ENCODE results near the gene EMX1.

EMX1 gene

DNA sequence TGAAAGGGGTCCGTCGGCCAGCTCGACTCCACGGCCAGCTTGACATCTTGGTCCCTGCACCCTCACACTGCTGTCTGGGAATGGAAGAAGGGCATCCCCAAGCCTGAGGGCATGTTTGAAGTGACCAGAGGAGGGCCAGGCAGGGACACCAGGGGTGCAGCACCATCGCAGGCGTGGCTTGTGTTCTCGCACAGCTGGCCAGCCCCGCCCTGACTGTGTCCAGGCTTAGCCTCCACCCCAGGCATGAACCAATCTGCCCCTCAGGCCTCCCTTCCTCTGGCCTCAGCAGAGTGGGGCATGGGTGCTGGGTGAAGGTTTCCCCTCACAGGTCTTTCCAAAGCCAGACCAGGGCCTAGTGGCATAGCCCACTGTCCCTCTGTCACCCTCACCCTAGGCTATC lies 25.0 kb downstream of the EMX1 start:
- WGBS, 2 donors (ENCODE audit: extremely low coverage in 2 of 2, insufficient read length in 2 of 2, insufficient replicate concordance in 1 of 2), result no CpG with 5 or more reads among the region's 8 CpGs
- peak overlapping the region; percentile 42 for H3K14ac ChIP-seq (ENCODE audit: low read length)
- no peaks in the 10 kb centered on the region for H3K9me3 ChIP-seq (replicated peaks in 1 of 2; ENCODE audit: control insufficient read depth in 2 of 2, insufficient read depth in 1 of 2, low read depth in 1 of 2, low read length in 2 of 2)

DNA sequence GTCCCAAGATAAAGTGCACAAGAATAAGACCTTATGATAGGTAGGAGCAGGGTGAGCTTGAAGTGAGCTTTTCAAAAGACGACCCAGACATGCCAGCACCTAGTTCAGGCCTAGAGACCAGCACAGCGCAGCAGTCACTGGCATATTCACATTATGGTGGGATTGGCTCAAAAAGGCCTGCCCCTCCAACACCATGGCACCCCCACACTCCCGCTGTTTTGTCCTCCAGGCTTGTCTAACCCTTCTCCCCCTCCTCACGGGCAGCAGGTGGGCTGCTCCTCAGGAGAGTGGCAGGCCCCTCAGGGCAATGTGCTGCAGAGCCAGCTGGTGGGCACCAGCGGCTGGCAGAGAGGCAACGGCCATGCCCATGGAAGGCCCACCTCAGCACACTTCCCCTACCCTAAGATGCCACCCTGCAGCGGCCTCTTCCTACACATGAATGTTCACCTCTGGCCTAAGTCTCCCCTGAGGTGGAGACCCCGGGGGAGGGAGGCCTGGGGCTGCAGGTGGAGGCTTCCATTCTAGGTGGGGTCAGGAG lies 25.6 kb downstream of the EMX1 start:
- Histone ChIP-seq H3K4me1 (ENCODE audit: control insufficient read depth in 2 of 2, insufficient read depth in 1 of 2, low read depth in 1 of 2, low read length in 2 of 2) (peaks cover 0 to 11% of the 10 kb centered on the region in 2 donors), H2BK5ac (ENCODE audit: low read length) (no peak overlapping the region), H3K4ac (ENCODE audit: low read length) (no peak overlapping the region), H4K91ac (ENCODE audit: low read depth, low read length, poor library complexity) (no peak overlapping the region), H3K4me3 (ENCODE audit: low read length in 2 of 2) (no peak overlapping the region), H3K23ac (ENCODE audit: low read depth, low read length, poor library complexity) (no peak overlapping the region), H3K27me3 (ENCODE audit: control insufficient read depth in 3 of 3, insufficient read depth in 3 of 3, low read depth in 1 of 3, low read length in 3 of 3) (peaks cover 0 to 1% (median 0%) of the 10 kb centered on the region in 3 experiments), H2BK12ac (ENCODE audit: low read length) (peak overlapping the region; percentile 36), H3K9me3 (replicated peaks in 1 of 2; ENCODE audit: control insufficient read depth in 2 of 2, insufficient read depth in 1 of 2, low read depth in 1 of 2, low read length in 2 of 2) (no peaks in the 10 kb centered on the region), H3K18ac (ENCODE audit: low read length) (peak overlapping the region; percentile 45), H2AK5ac (ENCODE audit: low read depth, low read length) (peak overlapping the region; percentile 64), H2AFZ (ENCODE audit: low read length) (no peak overlapping the region), H3K79me1 (ENCODE audit: low read depth, low read length) (no peaks in the 10 kb centered on the region), H3K9ac (ENCODE audit: low read depth, low read length, poor library complexity) (no peak overlapping the region), H4K8ac (ENCODE audit: low read depth, low read length) (no peak overlapping the region), H3K27ac (replicated peaks; ENCODE audit: low read length) (no peak overlapping the region), H2BK120ac (ENCODE audit: low read depth, low read length) (no peak overlapping the region), H2BK15ac (ENCODE audit: low read length) (no peak overlapping the region), H3K14ac (ENCODE audit: low read length) (no peak overlapping the region), H3K36me3 (replicated peaks in 1 of 2; ENCODE audit: control insufficient read depth in 2 of 2, insufficient read depth in 2 of 2, low read length in 2 of 2) (no peaks in the 10 kb centered on the region), H3K4me2 (ENCODE audit: insufficient read depth, low read length, poor library complexity, severe bottlenecking) (no peak overlapping the region)
- no peak for DNase-seq (ENCODE audit: low spot score)
- no CpG with 5 or more reads among the region's 8 CpGs for WGBS, 2 donors (ENCODE audit: extremely low coverage in 2 of 2, insufficient read length in 2 of 2, insufficient replicate concordance in 1 of 2)

More for the DNA sequence above, 25.0 kb downstream of the EMX1 start:
- no peak overlapping the region for H2BK15ac ChIP-seq (ENCODE audit: low read length)
- H3K79me1 ChIP-seq (ENCODE audit: low read depth, low read length), result no peaks in the 10 kb centered on the region
- H2BK5ac ChIP-seq (ENCODE audit: low read length), result no peak overlapping the region
- H3K27me3 ChIP-seq (ENCODE audit: control insufficient read depth in 3 of 3, insufficient read depth in 3 of 3, low read depth in 1 of 3, low read length in 3 of 3), result peaks cover 0 to 6% (median 0%) of the 10 kb centered on the region in 3 experiments
- peak overlapping the region; percentile 64 for H2AK5ac ChIP-seq (ENCODE audit: low read depth, low read length)
- peak overlapping the region; percentile 68 for H3K18ac ChIP-seq (ENCODE audit: low read length)
- no peaks in the 10 kb centered on the region for H3K36me3 ChIP-seq (replicated peaks in 1 of 2; ENCODE audit: control insufficient read depth in 2 of 2, insufficient read depth in 2 of 2, low read length in 2 of 2)
- no peak overlapping the region for H3K27ac ChIP-seq (replicated peaks; ENCODE audit: low read length)
- peaks cover 0 to 11% of the 10 kb centered on the region in 2 donors for H3K4me1 ChIP-seq (ENCODE audit: control insufficient read depth in 2 of 2, insufficient read depth in 1 of 2, low read depth in 1 of 2, low read length in 2 of 2)
- no peak overlapping the region for H2AFZ ChIP-seq (ENCODE audit: low read length)
- H3K9ac ChIP-seq (ENCODE audit: low read depth, low read length, poor library complexity), result no peak overlapping the region
- no peak overlapping the region for H3K23ac ChIP-seq (ENCODE audit: low read depth, low read length, poor library complexity)
- no peak overlapping the region for H3K4me3 ChIP-seq (ENCODE audit: low read length in 2 of 2)
- H2BK120ac ChIP-seq (ENCODE audit: low read depth, low read length), result no peak overlapping the region
- H3K4ac ChIP-seq (ENCODE audit: low read length), result no peak overlapping the region
- no peak overlapping the region for H4K8ac ChIP-seq (ENCODE audit: low read depth, low read length)
- no peak overlapping the region for H4K91ac ChIP-seq (ENCODE audit: low read depth, low read length, poor library complexity)
- no peak overlapping the region for H3K4me2 ChIP-seq (ENCODE audit: insufficient read depth, low read length, poor library complexity, severe bottlenecking)
- DNase-seq (ENCODE audit: low spot score), result no peak
- no peak overlapping the region for H2BK12ac ChIP-seq (ENCODE audit: low read length)

DNA sequence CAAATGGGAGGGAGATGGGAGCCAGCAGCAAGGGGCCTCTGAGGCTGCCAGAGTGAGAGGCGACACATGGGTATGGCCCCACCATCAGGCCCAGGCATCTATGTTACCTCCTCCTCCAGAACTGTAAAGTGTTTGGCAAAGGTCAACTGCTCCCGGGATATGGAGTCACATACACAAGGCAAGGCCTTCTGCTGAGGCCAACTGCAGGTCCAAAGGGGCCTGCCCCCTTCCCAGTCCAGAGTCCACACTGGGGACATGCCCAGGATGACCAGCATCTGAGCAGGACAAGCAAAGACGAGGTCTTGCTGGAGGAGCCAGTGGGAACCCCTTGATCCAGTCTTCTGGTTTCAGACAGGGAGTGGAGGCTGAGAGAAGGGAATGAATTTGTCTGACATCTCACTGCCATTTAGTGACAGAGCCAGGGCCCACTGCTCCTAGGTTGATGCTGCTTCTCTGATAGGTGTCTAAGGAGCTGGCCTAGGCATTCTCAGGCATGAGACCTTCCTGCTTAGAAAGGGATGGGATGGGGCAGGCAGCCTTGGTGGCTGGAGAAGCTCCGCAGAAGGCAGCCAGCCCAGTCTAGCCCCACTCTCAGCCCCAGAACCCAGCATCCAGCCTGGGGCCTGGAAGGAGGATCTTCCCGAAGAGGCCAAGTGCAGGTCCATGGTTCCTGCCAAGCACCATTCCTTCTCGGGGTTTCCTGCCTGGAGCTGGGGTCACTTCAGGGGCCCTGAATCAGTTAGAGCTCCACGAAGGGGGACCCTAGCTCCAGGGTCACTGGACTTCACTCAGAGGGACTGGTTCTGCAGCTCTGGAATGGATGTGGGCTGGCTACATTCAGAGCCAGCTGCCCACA lies 26.4 kb downstream of the EMX1 start:
- H2BK120ac ChIP-seq (ENCODE audit: low read depth, low read length), result no peak overlapping the region
- H3K23ac ChIP-seq (ENCODE audit: low read depth, low read length, poor library complexity), result no peak overlapping the region
- H3K9me3 ChIP-seq (replicated peaks in 1 of 2; ENCODE audit: control insufficient read depth in 2 of 2, insufficient read depth in 1 of 2, low read depth in 1 of 2, low read length in 2 of 2), result no peaks in the 10 kb centered on the region
- H3K4me1 ChIP-seq (ENCODE audit: control insufficient read depth in 2 of 2, insufficient read depth in 1 of 2, low read depth in 1 of 2, low read length in 2 of 2), result peaks cover 0 to 11% of the 10 kb centered on the region in 2 donors
- H2BK15ac ChIP-seq (ENCODE audit: low read length), result no peak overlapping the region
- no peak overlapping the region for H4K91ac ChIP-seq (ENCODE audit: low read depth, low read length, poor library complexity)
- no peaks in the 10 kb centered on the region for H3K36me3 ChIP-seq (replicated peaks in 1 of 2; ENCODE audit: control insufficient read depth in 2 of 2, insufficient read depth in 2 of 2, low read length in 2 of 2)
- WGBS, 2 donors (ENCODE audit: extremely low coverage in 2 of 2, insufficient read length in 2 of 2, insufficient replicate concordance in 1 of 2), result no CpG with 5 or more reads among the region's 7 CpGs
- H2BK12ac ChIP-seq (ENCODE audit: low read length), result no peak overlapping the region
- H3K18ac ChIP-seq (ENCODE audit: low read length), result peak overlapping the region; percentile 63
- no peak overlapping the region for H3K14ac ChIP-seq (ENCODE audit: low read length)
- no peak overlapping the region for H4K8ac ChIP-seq (ENCODE audit: low read depth, low read length)
- H3K79me1 ChIP-seq (ENCODE audit: low read depth, low read length), result no peaks in the 10 kb centered on the region
- no peak overlapping the region for H3K9ac ChIP-seq (ENCODE audit: low read depth, low read length, poor library complexity)
- DNase-seq (ENCODE audit: low spot score), result no peak
- no peak overlapping the region for H3K4me3 ChIP-seq (ENCODE audit: low read length in 2 of 2)
- no peak overlapping the region for H2AFZ ChIP-seq (ENCODE audit: low read length)
- H2BK5ac ChIP-seq (ENCODE audit: low read length), result no peak overlapping the region
- H3K4me2 ChIP-seq (ENCODE audit: insufficient read depth, low read length, poor library complexity, severe bottlenecking), result no peak overlapping the region
- no peak overlapping the region for H2AK5ac ChIP-seq (ENCODE audit: low read depth, low read length)
- H3K27ac ChIP-seq (replicated peaks; ENCODE audit: low read length), result no peak overlapping the region
- H3K4ac ChIP-seq (ENCODE audit: low read length), result no peak overlapping the region
- no peaks in the 10 kb centered on the region for H3K27me3 ChIP-seq (ENCODE audit: control insufficient read depth in 3 of 3, insufficient read depth in 3 of 3, low read depth in 1 of 3, low read length in 3 of 3)

DNA sequence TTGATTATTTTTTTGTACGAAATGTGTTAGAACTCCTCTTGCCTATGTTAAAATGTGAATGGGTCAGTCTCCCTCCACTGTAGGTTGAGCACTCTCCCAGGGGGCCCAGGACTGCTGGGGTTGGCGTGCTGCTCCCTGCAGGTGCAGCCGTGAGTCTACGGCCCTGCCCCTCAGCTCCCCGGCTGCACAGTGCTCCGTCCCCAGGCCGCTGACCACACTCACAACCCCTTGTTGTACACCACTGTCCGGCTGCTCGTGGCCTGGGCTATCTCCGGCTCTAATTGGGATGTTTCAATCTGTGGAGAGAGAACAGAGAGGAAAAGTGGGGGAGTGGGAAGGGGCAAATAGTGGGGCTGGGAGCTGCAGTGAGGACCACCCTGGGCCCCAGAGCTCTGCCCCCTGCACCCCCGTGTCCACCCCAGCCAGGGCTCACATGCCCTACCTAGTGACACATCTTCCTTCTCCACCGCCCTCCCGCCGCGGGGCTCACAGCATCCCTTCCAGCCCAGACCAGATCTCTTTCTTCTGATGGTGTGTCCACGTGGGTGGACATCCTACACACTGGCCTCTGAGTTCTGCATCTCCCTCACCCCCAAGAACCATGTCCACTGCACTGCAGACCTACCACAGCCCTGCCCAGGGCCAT lies 27.6 kb downstream of the EMX1 start:
- Histone ChIP-seq H4K8ac (ENCODE audit: low read depth, low read length) (no peak overlapping the region), H2AK5ac (ENCODE audit: low read depth, low read length) (peak overlapping the region; percentile 53), H3K27me3 (ENCODE audit: control insufficient read depth in 3 of 3, insufficient read depth in 3 of 3, low read depth in 1 of 3, low read length in 3 of 3) (no peaks in the 10 kb centered on the region), H2AFZ (ENCODE audit: low read length) (no peak overlapping the region), H3K9me3 (replicated peaks in 1 of 2; ENCODE audit: control insufficient read depth in 2 of 2, insufficient read depth in 1 of 2, low read depth in 1 of 2, low read length in 2 of 2) (no peaks in the 10 kb centered on the region), H2BK5ac (ENCODE audit: low read length) (no peak overlapping the region), H3K14ac (ENCODE audit: low read length) (peak overlapping the region; percentile 32), H4K91ac (ENCODE audit: low read depth, low read length, poor library complexity) (no peak overlapping the region), H3K27ac (replicated peaks; ENCODE audit: low read length) (no peak overlapping the region), H2BK12ac (ENCODE audit: low read length) (peak overlapping the region; percentile 66), H2BK15ac (ENCODE audit: low read length) (no peak overlapping the region), H3K4me2 (ENCODE audit: insufficient read depth, low read length, poor library complexity, severe bottlenecking) (no peak overlapping the region), H3K4ac (ENCODE audit: low read length) (no peak overlapping the region), H3K18ac (ENCODE audit: low read length) (peak overlapping the region; percentile 73), H3K4me3 (ENCODE audit: low read length in 2 of 2) (no peak overlapping the region), H2BK120ac (ENCODE audit: low read depth, low read length) (no peak overlapping the region), H3K36me3 (replicated peaks in 1 of 2; ENCODE audit: control insufficient read depth in 2 of 2, insufficient read depth in 2 of 2, low read length in 2 of 2) (no peaks in the 10 kb centered on the region), H3K79me1 (ENCODE audit: low read depth, low read length) (no peaks in the 10 kb centered on the region), H3K23ac (ENCODE audit: low read depth, low read length, poor library complexity) (no peak overlapping the region), H3K9ac (ENCODE audit: low read depth, low read length, poor library complexity) (peak overlapping the region; percentile 12), H3K4me1 (ENCODE audit: control insufficient read depth in 2 of 2, insufficient read depth in 1 of 2, low read depth in 1 of 2, low read length in 2 of 2) (peaks cover 0 to 11% of the 10 kb centered on the region in 2 donors)
- no peak for DNase-seq (ENCODE audit: low spot score)
- WGBS, 2 donors (ENCODE audit: extremely low coverage in 2 of 2, insufficient read length in 2 of 2, insufficient replicate concordance in 1 of 2), result no CpG with 5 or more reads among the region's 16 CpGs
